ENCODE data around the gene NBPF26.
A peak's percentile ranks its signal among the peaks of the same experiment; 100 is the strongest.
"Not testable (repeated sequence)": the region's sequence is repeated elsewhere in the genome, so short reads cannot be mapped to it uniquely, and the experiment has no call there.

The NBPF26 gene

GRCh38 chr1:120723715-120724402 lies at the start of gene NBPF26:
NBPF26 (plus strand) TSS chr1:120723945.
- peak; percentile 44 to 82 (median 54) for DNase-seq

DNA sequence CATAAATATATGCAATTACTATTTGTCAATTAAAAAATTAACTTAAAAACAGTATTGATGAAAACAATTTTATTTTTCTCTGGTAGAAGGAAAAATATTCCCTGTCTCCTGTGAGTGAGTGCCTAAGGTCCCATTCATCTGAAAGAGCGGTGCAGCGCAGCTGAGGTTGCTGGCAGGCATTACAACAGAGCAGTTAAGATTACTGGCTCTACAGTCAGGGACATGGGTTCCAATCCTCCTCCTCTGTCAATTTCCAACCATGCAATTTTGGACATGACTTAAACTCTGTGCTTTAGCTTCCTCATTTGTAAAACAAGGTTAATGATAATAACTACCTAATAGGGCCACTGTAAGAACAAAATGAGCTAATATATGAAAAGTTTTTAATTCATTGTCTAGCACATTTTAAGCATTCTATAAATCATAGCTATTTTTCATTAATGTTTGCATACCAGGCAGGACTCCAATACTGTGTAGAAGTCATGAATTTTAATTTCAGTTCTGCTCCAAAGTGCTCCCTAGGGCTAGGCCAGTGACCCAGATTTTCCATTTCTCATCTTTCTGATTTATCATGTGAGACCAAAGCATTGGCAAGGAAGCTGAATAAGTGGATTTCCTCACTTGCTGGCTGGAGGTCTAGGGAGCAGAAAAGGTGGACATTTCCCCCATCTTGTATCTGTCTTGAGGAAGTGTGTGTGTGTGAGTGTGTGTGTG lies 43.5 kb upstream of the NBPF26 start:
- not testable (repeated sequence) for DNase-seq

GRCh38 chr1:120680938-120681337 lies 42.8 kb upstream of the NBPF26 start:
- DNase-seq, result not testable (repeated sequence)

- DNase-seq, result not testable (repeated sequence)
Measured at GRCh38 chr1:120684397-120684796, 39.3 kb upstream of the NBPF26 start.

DNA sequence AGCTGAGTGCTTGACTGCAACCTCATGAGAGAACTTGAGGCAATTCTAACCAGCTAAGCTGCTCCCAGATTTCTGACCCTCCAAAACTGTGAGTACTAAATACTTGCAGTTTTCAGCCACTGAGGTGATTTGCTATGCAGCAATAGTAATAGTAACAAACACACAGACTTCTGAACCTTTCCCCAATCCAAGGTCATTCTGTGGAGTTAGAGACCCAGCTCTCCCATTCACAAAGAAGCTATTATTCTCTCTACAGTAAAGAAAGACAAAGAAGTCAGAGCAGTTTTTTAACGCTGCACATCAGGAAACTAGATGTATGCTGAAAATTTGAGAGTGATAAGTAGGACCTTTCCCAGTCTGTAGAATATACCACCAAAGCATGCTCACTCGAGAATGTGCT lies 38.1 kb upstream of the NBPF26 start:
- DNase-seq, result not testable (repeated sequence)

DNA sequence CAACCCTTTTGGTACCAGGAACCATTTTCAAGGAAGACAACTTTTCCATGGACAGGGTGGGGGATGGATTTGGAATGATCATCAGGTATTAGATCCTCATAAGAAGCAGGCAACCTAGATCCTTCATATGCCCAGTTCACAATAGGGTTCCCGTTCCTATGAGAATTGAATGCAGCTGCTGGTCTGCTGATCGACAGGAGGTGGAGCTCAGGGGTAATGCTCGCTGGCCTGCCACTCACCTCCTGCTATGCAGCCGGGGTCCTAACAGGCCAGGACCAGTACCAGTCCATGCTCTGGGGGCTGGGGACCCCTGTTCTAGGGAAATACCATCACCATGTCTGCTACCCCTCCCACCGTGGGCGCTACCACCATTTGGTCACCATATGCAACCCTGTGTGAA lies 36.5 kb upstream of the NBPF26 start:
- not testable (repeated sequence) for DNase-seq

DNA sequence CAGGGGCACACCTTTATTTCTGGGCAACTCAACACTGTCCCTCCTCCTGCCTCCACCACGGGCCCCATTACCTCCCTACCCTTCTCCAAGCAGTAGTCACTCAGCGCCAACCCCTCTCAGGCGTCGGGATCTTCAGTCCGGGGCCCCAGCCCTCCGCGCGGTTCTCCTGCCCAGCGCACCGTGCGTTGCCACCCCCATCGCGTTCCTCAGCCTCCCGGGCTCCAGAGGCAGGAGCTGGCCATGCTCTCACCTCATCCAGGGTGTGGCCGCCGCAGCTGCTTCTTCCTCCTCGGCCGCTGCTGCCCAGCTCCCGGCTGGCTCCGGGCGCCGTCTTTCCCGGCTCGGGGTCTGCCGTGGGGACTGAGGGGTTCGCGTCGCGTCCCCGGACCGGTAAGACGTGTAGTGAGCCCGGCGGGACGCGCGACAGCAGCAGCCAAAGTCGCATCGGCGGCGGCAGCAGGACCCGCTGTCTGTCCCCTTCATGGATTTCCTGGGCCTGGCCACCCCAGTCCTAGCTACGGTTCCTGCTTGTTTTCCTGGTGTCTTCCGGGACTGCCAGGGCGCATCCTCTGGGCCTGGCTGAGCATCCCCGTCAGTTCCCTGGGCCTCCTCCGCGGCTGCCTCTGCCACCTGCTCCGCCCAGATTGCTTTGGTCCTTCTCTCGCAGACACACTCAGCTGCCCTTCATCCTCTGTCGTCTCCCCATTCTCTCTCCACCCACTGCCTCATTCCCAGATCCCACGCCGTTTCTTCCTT lies 22.8 kb upstream of the NBPF26 start:
- not testable (repeated sequence) for DNase-seq

- DNase-seq, result not testable (repeated sequence)
Measured at GRCh38 chr1:120723358-120723714, 409 bp upstream of the NBPF26 start.

DNA sequence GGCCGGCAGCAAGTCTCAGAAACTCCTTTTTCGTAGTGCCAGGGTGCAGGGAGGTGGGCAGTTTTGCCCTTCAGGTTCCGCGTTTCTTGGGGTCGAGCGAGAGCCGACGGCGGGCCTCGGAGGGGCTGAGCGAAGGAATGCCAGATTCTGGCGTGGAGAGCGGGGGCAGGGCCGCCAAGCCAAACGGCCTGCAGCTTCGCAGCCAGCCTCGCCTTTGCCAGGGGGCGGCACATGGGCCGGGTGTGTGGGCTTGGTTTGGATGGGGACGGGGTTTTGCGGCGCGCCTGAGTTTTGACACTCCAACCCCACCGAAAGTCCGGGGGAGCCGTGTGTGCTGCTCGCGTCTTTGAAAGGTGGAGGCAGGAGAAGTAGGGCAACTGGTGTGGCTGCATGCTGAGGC lies 762 bp downstream of the NBPF26 start:
- not testable (repeated sequence) for DNase-seq

GRCh38 chr1:120728811-120729210 lies 5.1 kb downstream of the NBPF26 start:
- not testable (repeated sequence) for DNase-seq

GRCh38 chr1:120769090-120769489 lies 45.3 kb downstream of the NBPF26 start:
- DNase-seq, result not testable (repeated sequence)

- DNase-seq, result peak in 2 of 3 donors; percentile 18 to 26
Measured at GRCh38 chr1:120805452-120805851, 81.7 kb downstream of the NBPF26 start.

DNA sequence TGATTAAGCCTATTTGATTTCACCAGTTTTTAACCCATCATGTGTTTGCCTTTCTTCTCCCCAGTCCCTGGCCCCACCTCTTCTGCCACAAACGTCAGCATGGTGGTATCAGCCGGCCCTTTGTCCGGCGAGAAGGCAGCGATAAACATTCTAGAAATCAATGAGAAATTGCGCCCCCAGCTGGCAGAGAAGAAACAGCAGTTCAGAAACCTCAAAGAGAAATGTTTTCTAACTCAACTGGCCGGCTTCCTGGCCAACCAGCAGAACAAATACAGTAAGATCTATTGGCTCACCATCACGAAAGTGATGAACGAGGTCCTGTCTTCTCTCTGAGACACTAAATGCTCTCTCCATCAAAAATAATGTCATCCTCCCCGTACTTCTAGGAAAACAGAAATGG lies 88.1 kb downstream of the NBPF26 start:
- DNase-seq, result peak in 2 of 3 donors; percentile 16 to 31

DNA sequence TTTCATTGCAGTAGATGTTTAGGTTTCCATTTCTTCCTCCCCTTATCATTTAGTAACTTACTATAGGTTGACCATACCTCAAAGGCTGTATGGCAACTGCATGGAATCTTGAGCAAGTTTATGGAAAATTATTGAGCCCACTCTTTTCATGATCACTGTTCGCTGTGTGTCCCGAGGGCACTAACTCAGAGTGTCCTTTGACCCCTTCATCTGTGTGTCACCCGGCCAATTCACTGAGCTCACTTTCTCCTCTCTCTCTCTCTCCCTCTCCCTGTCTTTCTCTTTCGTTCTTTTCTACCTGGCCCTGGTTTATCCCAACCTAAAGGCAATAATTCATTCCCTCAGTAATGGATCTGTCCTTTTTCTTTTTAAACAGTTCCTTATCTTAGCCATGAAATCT lies 101.3 kb downstream of the NBPF26 start:
- DNase-seq, result not testable (repeated sequence)

GRCh38 chr1:120826623-120827022 lies 102.9 kb downstream of the NBPF26 start:
- not testable (repeated sequence) for DNase-seq

DNA sequence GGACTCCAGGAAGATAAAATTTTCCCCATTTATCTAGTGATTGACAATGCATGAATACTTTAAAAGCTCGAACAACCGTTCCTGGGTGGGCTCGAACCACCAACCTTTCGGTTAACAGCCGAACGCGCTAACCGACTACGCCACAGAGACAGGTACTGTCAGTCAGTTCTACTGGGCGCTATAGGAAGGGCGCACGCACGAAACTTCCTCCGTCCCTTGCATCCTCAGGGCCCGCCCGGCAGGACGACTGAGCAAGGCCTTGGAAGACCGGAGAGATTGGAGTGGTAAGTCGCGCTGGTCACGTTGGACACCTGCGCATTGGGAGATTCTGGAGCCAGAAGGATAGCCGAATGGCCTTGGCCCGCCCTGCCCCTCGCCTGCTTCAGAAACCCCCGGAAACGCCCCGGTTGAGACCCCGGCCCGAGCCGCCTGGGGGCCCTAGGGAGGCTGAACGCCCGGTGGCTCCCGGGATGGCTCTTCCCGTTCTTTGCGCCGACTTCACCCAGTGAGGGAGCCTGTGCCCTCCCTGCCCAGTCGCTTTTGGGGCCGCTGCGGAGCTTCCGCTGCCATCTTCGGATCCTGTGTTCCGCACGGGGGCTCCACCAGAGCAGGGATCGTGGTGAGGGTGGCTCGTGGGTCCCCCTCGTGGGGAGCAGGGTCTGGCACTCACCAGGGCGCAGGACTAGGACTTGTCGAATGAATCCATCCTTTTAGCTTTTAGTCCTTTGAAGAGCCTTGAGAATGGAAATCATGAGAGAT lies 120.6 kb downstream of the NBPF26 start:
- peak; percentile 22 to 61 (median 59) for DNase-seq

GRCh38 chr1:120844945-120845330 lies 121.2 kb downstream of the NBPF26 start:
- not testable (repeated sequence) for DNase-seq

GRCh38 chr1:120849400-120850286 lies 125.9 kb downstream of the NBPF26 start:
- DNase-seq, result peak in 2 of 3 donors; percentile 17 to 18

- DNase-seq, result peak; percentile 56 to 82 (median 65)
Measured at GRCh38 chr1:120850287-120850536, 126.5 kb downstream of the NBPF26 start.

GRCh38 chr1:120850537-120851421 lies 127.0 kb downstream of the NBPF26 start:
- DNase-seq, result peak; percentile 86 to 92 (median 90)

DNA sequence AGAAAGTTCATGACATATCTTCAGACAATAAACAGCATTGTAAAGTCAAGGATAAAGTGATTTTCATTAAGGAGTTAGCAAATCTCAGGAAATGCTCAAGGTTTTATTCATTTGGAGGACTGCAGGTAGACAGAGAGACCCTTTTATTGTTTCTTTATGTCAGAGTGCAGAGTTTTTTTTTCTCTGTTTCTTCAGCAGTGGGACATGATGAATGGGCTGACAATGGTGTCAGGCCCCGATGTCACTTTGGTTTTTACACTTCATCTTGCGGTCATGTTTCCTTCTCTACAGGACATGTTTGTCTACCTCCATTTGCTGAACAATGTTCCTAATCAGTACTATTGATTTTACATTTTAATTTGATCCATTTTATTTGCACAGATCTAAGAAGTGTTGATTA lies 134.4 kb downstream of the NBPF26 start:
- not testable (repeated sequence) for DNase-seq
